AML-193 (cell line): ENCODE measurements around the gene FBXL5.

Experiments
- DNase-seq, 2 experiments: peaks; one replicate each; lab custom pipeline; 2025; lab: John Stamatoyannopoulos, UW

FBXL5 gene

GRCh38 chr4:15557786-15558550, 97.2 kb downstream of the FBXL5 start:
- DNase-seq: no peak

GRCh38 chr4:15556511-15557092, 98.6 kb downstream of the FBXL5 start:
- no peak for DNase-seq
